ENCODE data around the gene ZNF565. TPM values are rescaled to one million over a fixed set of nuclear protein-coding genes. Genes with fewer than 3 reads are reported as not detected.

Gene ZNF565
- total and polyA plus RNA-seq, 10 of the 15 experiments (the other 5 are each of a cell fraction or from before 2014, with no cell fraction given) = 0.72 to 2.2 (median 1.8) TPM

DNA sequence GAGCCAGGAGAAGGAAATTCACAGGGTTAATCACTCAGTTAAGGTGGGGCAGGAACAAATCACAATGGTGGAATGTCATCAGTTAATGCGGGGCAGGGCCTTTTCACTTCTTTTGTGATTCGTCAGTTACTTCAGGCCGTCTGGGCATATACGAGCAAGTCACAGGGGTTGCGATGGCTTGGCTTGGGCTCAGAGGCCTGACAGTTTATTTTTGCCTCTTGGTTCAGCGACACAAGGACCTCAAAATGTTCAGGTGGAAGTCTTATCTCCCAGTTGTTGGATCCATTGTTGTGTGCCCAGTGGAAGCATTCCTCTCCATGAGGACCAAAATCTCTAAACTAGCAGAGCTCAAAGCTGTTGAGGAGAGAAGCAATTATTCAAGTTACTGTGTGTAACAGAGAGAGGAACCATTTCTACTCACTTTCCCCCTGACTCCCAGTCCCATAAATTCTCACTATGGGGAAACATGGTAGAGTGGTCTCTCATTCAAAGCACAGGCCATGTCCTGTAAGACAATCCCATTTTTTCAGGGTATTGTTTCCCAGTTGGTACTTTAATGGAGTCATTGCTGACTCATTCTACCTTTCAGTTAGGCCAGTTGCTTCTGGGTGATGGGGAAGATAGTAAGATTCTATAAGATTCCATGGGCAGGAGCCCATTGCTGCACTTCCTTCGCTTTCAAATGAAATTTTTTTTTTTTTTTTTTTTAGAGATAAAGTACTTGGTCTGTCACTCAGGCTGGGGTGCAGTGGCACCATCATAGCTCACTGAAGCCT lies 53.5 kb downstream of the ZNF565 start (continued):
- no peak for TF ChIP-seq EZH2 (IDR thresholded peaks at IDR 0.05; ENCODE audit: borderline replicate concordance, control insufficient read depth, low read depth, low read length)
- TF ChIP-seq, protein P1, sequence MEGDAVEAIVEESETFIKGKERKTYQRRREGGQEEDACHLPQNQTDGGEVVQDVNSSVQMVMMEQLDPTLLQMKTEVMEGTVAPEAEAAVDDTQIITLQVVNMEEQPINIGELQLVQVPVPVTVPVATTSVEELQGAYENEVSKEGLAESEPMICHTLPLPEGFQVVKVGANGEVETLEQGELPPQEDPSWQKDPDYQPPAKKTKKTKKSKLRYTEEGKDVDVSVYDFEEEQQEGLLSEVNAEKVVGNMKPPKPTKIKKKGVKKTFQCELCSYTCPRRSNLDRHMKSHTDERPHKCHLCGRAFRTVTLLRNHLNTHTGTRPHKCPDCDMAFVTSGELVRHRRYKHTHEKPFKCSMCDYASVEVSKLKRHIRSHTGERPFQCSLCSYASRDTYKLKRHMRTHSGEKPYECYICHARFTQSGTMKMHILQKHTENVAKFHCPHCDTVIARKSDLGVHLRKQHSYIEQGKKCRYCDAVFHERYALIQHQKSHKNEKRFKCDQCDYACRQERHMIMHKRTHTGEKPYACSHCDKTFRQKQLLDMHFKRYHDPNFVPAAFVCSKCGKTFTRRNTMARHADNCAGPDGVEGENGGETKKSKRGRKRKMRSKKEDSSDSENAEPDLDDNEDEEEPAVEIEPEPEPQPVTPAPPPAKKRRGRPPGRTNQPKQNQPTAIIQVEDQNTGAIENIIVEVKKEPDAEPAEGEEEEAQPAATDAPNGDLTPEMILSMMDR (IDR thresholded peaks at IDR 0.05 in 2 of 3, conservative IDR thresholded peaks at IDR 0.05 in 1 of 3; ENCODE audit: control insufficient read depth in 2 of 3, extremely low read depth in 1 of 3, insufficient read depth in 1 of 3, low read depth in 3 of 3, low read length in 3 of 3) = no peak
- TF ChIP-seq, protein P2, sequence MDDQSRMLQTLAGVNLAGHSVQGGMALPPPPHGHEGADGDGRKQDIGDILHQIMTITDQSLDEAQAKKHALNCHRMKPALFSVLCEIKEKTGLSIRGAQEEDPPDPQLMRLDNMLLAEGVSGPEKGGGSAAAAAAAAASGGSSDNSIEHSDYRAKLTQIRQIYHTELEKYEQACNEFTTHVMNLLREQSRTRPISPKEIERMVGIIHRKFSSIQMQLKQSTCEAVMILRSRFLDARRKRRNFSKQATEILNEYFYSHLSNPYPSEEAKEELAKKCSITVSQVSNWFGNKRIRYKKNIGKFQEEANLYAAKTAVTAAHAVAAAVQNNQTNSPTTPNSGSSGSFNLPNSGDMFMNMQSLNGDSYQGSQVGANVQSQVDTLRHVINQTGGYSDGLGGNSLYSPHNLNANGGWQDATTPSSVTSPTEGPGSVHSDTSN (IDR thresholded peaks at IDR 0.05; ENCODE audit: insufficient replicate concordance, low read depth, low read length) = no peak
- TF ChIP-seq, protein P3, sequence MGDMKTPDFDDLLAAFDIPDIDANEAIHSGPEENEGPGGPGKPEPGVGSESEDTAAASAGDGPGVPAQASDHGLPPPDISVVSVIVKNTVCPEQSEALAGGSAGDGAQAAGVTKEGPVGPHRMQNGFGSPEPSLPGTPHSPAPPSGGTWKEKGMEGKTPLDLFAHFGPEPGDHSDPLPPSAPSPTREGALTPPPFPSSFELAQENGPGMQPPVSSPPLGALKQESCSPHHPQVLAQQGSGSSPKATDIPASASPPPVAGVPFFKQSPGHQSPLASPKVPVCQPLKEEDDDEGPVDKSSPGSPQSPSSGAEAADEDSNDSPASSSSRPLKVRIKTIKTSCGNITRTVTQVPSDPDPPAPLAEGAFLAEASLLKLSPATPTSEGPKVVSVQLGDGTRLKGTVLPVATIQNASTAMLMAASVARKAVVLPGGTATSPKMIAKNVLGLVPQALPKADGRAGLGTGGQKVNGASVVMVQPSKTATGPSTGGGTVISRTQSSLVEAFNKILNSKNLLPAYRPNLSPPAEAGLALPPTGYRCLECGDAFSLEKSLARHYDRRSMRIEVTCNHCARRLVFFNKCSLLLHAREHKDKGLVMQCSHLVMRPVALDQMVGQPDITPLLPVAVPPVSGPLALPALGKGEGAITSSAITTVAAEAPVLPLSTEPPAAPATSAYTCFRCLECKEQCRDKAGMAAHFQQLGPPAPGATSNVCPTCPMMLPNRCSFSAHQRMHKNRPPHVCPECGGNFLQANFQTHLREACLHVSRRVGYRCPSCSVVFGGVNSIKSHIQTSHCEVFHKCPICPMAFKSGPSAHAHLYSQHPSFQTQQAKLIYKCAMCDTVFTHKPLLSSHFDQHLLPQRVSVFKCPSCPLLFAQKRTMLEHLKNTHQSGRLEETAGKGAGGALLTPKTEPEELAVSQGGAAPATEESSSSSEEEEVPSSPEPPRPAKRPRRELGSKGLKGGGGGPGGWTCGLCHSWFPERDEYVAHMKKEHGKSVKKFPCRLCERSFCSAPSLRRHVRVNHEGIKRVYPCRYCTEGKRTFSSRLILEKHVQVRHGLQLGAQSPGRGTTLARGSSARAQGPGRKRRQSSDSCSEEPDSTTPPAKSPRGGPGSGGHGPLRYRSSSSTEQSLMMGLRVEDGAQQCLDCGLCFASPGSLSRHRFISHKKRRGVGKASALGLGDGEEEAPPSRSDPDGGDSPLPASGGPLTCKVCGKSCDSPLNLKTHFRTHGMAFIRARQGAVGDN (IDR thresholded peaks at IDR 0.05) = no peak
- no peak for TF ChIP-seq CBFB (IDR thresholded peaks at IDR 0.05; ENCODE audit: low read depth)
